Right lobe of liver (tissue), 4 donors: ENCODE measurements around the gene ZFP28.

Source experiments
- CTCF ChIP-seq, 4 donors: fragments of 200-600 bp in 3 of 4; fragments of 450-650 bp in 1 of 4; IDR thresholded peaks; one replicate each; pipeline versions ENCODE4 v1.5.1 to v1.8.0; 2016 to 2022; ENCODE audit warnings: antibody characterized with exemption in 4 of 4, mild to moderate bottlenecking in 2 of 4
- POLR2A ChIP-seq: fragments of 450-650 bp; IDR thresholded peaks from one replicate; pipeline ENCODE4 v1.6.1; 2017; ENCODE audit warnings: antibody characterized with exemption, mild to moderate bottlenecking
- donor health status: DM: no; HTN: no; CAD: no.
- donor health status: DM: no; HTN: no; CAD: no.
- donor health status: DM: no; HTN: yes; CAD: no.

- TF ChIP-seq POLR2A (no peak), CTCF (IDR thresholded peaks at IDR 0.05) (no peak)
These were observed 30.4 kb upstream of the ZFP28 start for GRCh38 chr19:56508290-56508778.
